Measurements from ENCODE around the gene R3HDML.

The R3HDML gene, protein sequence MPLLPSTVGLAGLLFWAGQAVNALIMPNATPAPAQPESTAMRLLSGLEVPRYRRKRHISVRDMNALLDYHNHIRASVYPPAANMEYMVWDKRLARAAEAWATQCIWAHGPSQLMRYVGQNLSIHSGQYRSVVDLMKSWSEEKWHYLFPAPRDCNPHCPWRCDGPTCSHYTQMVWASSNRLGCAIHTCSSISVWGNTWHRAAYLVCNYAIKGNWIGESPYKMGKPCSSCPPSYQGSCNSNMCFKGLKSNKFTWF

DNA sequence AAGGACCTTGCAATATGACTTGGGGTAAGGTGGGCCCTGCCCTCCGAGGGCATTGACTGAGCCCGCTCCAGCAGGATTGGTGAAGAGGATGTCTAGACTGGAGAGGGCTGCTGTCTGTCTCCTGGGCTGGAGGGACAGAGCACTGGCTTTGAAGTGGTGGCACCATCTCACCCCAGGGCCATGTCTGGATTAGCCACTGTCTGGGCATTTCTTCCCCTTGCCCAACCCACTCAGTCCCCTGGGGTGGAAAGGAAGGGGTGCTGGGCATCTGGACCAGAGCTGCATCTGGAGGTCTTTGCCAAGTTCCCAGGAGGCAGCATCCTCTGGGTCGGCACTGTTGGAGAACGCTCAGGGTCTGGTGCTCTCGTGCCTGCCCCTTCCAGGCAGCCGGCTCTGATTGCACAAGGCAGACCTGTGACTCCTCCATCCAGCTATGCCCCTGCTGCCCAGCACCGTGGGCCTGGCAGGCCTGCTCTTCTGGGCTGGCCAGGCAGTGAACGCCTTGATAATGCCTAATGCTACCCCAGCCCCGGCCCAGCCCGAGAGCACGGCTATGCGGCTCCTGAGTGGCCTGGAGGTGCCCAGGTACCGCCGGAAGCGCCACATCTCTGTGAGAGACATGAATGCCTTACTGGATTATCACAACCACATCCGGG, at the start of gene R3HDML:
Gene R3HDML (plus strand): TSS at position 319 of the 656 bp plus-strand sequence. CDS start 115 bp downstream, at position 434.
- H3K36me3 ChIP-seq = no peaks in the 10 kb centered on the region
- no peak within 1 kb of the TSS for H3K27ac ChIP-seq
- H3K4me3 ChIP-seq = no peak within 1 kb of the TSS
- no peaks in the 10 kb centered on the region for H3K4me1 ChIP-seq
- TF ChIP-seq, protein P1, sequence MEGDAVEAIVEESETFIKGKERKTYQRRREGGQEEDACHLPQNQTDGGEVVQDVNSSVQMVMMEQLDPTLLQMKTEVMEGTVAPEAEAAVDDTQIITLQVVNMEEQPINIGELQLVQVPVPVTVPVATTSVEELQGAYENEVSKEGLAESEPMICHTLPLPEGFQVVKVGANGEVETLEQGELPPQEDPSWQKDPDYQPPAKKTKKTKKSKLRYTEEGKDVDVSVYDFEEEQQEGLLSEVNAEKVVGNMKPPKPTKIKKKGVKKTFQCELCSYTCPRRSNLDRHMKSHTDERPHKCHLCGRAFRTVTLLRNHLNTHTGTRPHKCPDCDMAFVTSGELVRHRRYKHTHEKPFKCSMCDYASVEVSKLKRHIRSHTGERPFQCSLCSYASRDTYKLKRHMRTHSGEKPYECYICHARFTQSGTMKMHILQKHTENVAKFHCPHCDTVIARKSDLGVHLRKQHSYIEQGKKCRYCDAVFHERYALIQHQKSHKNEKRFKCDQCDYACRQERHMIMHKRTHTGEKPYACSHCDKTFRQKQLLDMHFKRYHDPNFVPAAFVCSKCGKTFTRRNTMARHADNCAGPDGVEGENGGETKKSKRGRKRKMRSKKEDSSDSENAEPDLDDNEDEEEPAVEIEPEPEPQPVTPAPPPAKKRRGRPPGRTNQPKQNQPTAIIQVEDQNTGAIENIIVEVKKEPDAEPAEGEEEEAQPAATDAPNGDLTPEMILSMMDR (IDR thresholded peaks at IDR 0.05) = no peak
- H3K9me3 ChIP-seq = no peaks in the 10 kb centered on the region
- H3K27me3 ChIP-seq = peaks cover 0 to 31% of the 10 kb centered on the region in 2 donors
- DNase-seq = no peak
- intact Hi-C loops (cut with DNase I; ENCODE audit: low total_unique reads) = no loop called here

DNA sequence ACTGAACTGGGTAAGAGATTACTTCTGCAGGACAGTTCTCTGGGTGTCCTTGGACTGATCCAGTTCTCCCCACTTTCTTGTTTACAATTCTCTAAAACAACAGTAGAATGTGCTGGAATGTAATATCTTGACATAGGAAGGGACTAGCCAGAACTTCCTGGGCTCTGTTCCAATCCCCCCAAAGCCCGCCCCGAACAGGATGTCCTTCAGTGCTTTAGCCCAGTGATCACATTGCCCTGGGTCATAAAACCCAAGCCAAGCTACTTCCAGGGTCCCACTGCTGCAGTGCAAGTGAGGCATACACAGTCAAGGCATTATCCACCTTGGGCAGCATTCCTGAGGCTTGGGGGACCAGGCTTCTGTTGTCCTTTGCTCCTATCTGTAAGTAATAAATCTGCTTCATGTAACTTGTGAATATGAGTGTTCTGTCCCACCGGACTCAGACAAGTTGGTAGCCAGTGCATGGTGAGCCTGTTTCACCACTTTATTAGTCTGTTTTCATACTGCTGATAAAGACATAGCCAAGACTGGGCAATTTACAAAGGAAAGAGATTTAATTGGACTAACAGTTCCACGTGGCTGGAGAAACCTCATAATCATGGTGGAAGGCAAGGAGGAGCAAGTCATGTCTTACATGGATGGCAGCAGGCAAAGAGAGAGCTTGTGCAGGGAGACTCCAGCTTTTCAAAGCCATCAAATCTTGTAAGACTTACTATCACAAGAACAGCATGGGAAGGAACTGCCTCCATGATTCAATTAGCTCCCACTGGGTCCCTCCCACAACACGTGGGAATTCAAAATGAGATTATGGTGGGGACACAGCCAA, 49.4 kb upstream of the R3HDML start:
- no peak for DNase-seq
- Histone ChIP-seq H3K27me3 (no peaks in the 10 kb centered on the region), H3K4me3 (no peak overlapping the region), H3K9me3 (no peaks in the 10 kb centered on the region), H3K4me1 (no peaks in the 10 kb centered on the region), H3K27ac (no peak overlapping the region), H3K36me3 (peaks cover 0 to 7% (median 7%) of the 10 kb centered on the region in 3 donors)
- intact Hi-C loops (cut with DNase I; ENCODE audit: low total_unique reads) = no loop called here
- TF ChIP-seq, protein P1 (IDR thresholded peaks at IDR 0.05) = no peak

DNA sequence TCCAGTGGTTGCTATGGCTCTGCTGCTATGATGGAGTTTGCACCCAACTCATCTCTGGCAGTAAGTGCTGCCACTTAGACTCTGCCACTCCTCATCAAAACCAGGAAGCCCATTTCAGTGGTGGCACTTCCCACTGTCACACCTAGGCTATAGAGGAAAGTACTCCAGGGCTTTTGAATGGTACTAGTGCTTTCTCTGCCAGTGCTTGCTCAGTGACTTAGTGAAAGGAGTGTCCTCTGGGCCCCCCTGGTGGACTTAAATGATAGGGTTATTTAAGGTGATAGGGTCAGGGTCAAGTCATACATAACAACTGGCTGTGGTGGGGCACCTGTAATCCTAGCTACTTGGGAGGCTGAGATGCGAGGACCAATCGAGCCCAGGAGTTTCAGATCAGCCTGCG, 48.6 kb upstream of the R3HDML start:
- intact Hi-C loops (cut with DNase I; ENCODE audit: low total_unique reads) = no loop called here

DNA sequence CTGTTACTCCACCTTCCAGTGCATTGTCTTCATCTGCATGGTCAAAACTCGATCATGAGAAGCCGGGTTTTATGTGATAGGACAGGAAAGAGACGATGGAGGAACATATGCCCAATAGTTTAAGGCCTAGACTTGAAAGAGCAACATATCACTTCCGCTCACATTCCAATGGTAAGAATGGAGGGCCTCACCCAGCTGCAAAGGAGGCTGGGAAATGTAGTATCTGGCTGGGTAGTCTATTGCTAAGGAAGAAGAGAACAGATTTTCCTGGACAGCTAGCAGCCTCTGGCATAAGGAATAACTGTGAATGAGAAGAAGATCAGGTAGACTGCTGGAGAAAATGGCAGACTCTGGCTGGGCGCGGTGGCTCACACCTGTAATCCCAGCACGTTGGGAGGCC, 45.1 kb upstream of the R3HDML start:
- H3K4me1 ChIP-seq = no peaks in the 10 kb centered on the region

More for the DNA sequence above, 48.6 kb upstream of the R3HDML start:
- Histone ChIP-seq H3K27ac (no peak overlapping the region), H3K4me1 (no peaks in the 10 kb centered on the region), H3K4me3 (no peak overlapping the region), H3K27me3 (no peaks in the 10 kb centered on the region), H3K36me3 (peaks cover 0 to 7% (median 7%) of the 10 kb centered on the region in 3 donors), H3K9me3 (no peaks in the 10 kb centered on the region)
- DNase-seq = no peak
- TF ChIP-seq, protein P1 (IDR thresholded peaks at IDR 0.05) = no peak

DNA sequence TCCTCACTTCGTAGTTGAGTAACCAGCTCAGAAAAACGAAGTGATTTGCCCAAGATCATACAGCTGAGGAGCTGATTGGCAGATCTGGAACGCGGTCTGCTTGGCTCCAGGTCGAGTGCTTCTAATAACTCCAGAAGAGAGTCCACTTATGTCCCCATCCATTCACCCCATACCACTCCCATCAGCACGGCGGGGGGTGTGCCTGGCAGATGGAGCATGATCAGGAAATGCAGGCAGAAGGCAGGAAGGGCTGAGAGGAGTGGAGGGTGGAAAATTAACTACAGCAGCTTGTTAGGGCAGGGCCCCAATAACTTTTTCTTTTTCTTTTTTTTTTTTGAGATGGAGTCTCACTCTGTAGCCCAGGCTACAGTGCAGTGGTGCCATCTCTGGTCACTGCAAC, 40.8 kb upstream of the R3HDML start:
- no peak for DNase-seq
- TF ChIP-seq, protein P1 (IDR thresholded peaks at IDR 0.05) = no peak
- Histone ChIP-seq H3K27me3 (no peaks in the 10 kb centered on the region), H3K36me3 (no peaks in the 10 kb centered on the region), H3K9me3 (no peaks in the 10 kb centered on the region), H3K4me1 (no peaks in the 10 kb centered on the region), H3K27ac (no peak overlapping the region), H3K4me3 (no peak overlapping the region)
- intact Hi-C loops (cut with DNase I; ENCODE audit: low total_unique reads) = no loop called here

More for the DNA sequence above, 45.1 kb upstream of the R3HDML start:
- TF ChIP-seq, protein P1 (IDR thresholded peaks at IDR 0.05) = no peak
- no peak overlapping the region for H3K27ac ChIP-seq
- H3K27me3 ChIP-seq = no peaks in the 10 kb centered on the region
- intact Hi-C loops (cut with DNase I; ENCODE audit: low total_unique reads) = no loop called here
- no peak for DNase-seq
- H3K36me3 ChIP-seq = peaks cover 0 to 7% (median 7%) of the 10 kb centered on the region in 3 donors
- no peaks in the 10 kb centered on the region for H3K9me3 ChIP-seq
- H3K4me3 ChIP-seq = no peak overlapping the region

Data from tibial artery (tissue), 4 donors.